SH-SY5Y (cell line): ENCODE measurements around the gene TRPM3.

Experiments
- GATA2 ChIP-seq: IDR thresholded peaks from 2 replicates; pipeline ENCODE4 v1.6.1; 2011; ENCODE audit warnings: mild to moderate bottlenecking, low read depth, low read length
- GATA3 ChIP-seq: IDR thresholded peaks from 2 replicates; pipeline ENCODE4 v1.6.1; 2011; ENCODE audit warnings: low read depth, mild to moderate bottlenecking, low read length, moderate library complexity

DNA sequence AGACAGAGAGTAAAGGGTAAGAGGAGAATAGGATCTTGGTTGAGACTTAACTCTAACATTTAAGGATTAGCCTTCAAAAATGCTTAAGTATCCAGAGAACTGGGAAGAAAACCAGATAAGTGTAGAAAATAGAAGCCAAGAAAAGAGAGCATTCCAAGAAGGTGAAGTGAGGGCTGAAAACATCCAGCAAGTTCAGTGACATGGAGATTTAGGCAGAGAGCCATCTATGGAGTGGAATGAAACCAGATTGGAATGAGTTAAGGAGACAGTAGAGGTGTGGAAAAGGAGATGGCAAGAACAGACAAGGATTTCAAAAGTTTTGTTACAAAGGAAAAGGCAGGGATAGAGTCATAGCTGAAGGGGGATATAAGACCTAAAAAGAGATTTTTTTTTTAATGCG is 188.1 kb downstream of the TRPM3 start:
- TF ChIP-seq GATA2 (no peak), GATA3 (no peak)
